ENCODE results near the gene ANK3. TPM values are rescaled to one million over a fixed set of nuclear protein-coding genes. Genes with fewer than 3 reads are reported as not detected.
A peak's percentile ranks its signal among the peaks of the same experiment; 100 is the strongest.

The ANK3 gene
- total RNA-seq, 4 donors from 2014 or later, result 86.3 to 224 (median 139) TPM

GRCh38 chr10:60430017-60430416, 40.3 kb upstream of the ANK3 start:
- peaks cover 0 to 46% (median 10%) of the 10 kb centered on the region in 4 donors for H3K4me1 ChIP-seq

GRCh38 chr10:60429084-60429849, 39.6 kb upstream of the ANK3 start:
- TF ChIP-seq CTCF (IDR thresholded peaks at IDR 0.05), result no peak
- TF ChIP-seq EP300 (IDR thresholded peaks at IDR 0.05), result no peak
- TF ChIP-seq POLR2A (IDR thresholded peaks at IDR 0.05), result no peak
- DNase-seq (ENCODE audit: low spot score in 2 of 2), result peak in 1 of 2 donors; percentile 22
- peaks cover 0 to 42% (median 10%) of the 10 kb centered on the region in 4 donors for H3K4me1 ChIP-seq
- peak overlapping the region in 2 of 4 donors; percentile 60 to 78 for H3K27ac ChIP-seq
- H3K27me3 ChIP-seq, result no peaks in the 10 kb centered on the region
- WGBS, 2 donors, result 78 to 84% methylated on average over 2 of the region's 2 CpGs
- no peaks in the 10 kb centered on the region for H3K9me3 ChIP-seq
- no peaks in the 10 kb centered on the region for H3K36me3 ChIP-seq
- H3K4me3 ChIP-seq, result no peak overlapping the region

More at GRCh38 chr10:60430017-60430416, 40.3 kb upstream of the ANK3 start:
- TF ChIP-seq CTCF (IDR thresholded peaks at IDR 0.05), result no peak
- H3K4me3 ChIP-seq, result no peak overlapping the region
- DNase-seq (ENCODE audit: low spot score in 2 of 2), result no peak
- H3K36me3 ChIP-seq, result no peaks in the 10 kb centered on the region
- H3K27ac ChIP-seq, result peak overlapping the region in 2 of 4 donors; percentile 4 to 78
- no peaks in the 10 kb centered on the region for H3K9me3 ChIP-seq
- WGBS, 2 donors, result 83 to 89% methylated on average over 1 of the region's 1 CpG
- no peaks in the 10 kb centered on the region for H3K27me3 ChIP-seq

- Histone ChIP-seq H3K27me3 (no peaks in the 10 kb centered on the region), H3K4me1 (peaks cover 0 to 33% (median 10%) of the 10 kb centered on the region in 4 donors), H3K4me3 (no peak overlapping the region), H3K27ac (peak overlapping the region in 2 of 4 donors; percentile 60 to 78), H3K9me3 (no peaks in the 10 kb centered on the region), H3K36me3 (no peaks in the 10 kb centered on the region)
- no peak for DNase-seq (ENCODE audit: low spot score in 2 of 2)
- TF ChIP-seq CTCF (IDR thresholded peaks at IDR 0.05) (no peak), POLR2A (IDR thresholded peaks at IDR 0.05) (no peak), EP300 (IDR thresholded peaks at IDR 0.05) (no peak)
- 58 to 63% methylated on average over 3 of the region's 3 CpGs for WGBS, 2 donors
Measured at GRCh38 chr10:60428387-60428737, 38.7 kb upstream of the ANK3 start.

- peaks cover 0 to 33% (median 10%) of the 10 kb centered on the region in 4 donors for H3K4me1 ChIP-seq
- H3K27me3 ChIP-seq, result no peaks in the 10 kb centered on the region
- 74% methylated on average over 3 of the region's 3 CpGs for WGBS, 2 donors
- no peaks in the 10 kb centered on the region for H3K36me3 ChIP-seq
- H3K4me3 ChIP-seq, result no peak overlapping the region
- DNase-seq (ENCODE audit: low spot score in 2 of 2), result no peak
- H3K9me3 ChIP-seq, result no peaks in the 10 kb centered on the region
- peak overlapping the region in 2 of 4 donors; percentile 60 to 78 for H3K27ac ChIP-seq
- no peak for TF ChIP-seq POLR2A (IDR thresholded peaks at IDR 0.05)
- no peak for TF ChIP-seq CTCF (IDR thresholded peaks at IDR 0.05)
Measured at GRCh38 chr10:60427709-60428386, 38.2 kb upstream of the ANK3 start.

- no peak for DNase-seq (ENCODE audit: low spot score in 2 of 2)
- WGBS, 2 donors, result 100% methylated on average over 1 of the region's 1 CpG
- Histone ChIP-seq H3K36me3 (no peaks in the 10 kb centered on the region), H3K27me3 (no peaks in the 10 kb centered on the region), H3K4me3 (no peak overlapping the region), H3K4me1 (peaks cover 0 to 33% (median 10%) of the 10 kb centered on the region in 4 donors), H3K9me3 (no peaks in the 10 kb centered on the region), H3K27ac (peak overlapping the region in 1 of 4 donors; percentile 78)
- TF ChIP-seq EP300 (IDR thresholded peaks at IDR 0.05) (no peak), POLR2A (IDR thresholded peaks at IDR 0.05) (no peak), CTCF (IDR thresholded peaks at IDR 0.05) (no peak)
Measured at GRCh38 chr10:60427148-60427547, 37.5 kb upstream of the ANK3 start.

Measured in tibial nerve (tissue), 4 donors.